ENCODE measurements around the gene ECI2.
A peak's percentile ranks its signal among the peaks of the same experiment; 100 is the strongest.

ECI2 gene

DNA sequence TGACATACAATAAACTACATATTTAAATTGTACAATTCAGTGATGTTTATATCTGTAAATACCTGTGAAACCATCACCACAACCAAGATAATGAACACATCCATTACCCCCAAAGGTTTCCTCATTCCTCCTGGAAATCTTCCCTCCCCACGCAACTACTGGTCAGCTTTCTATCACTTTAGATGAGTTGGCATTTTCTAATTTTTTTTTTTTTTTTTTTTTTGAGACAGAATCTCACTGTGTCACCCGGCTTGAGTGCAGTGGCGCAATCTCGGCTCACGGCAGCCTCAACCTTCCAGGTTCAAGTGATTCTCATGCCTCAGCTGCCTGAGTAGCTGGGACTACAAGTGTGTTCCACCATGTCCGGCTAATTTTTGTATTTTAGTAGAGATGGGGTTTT lies 31.7 kb upstream of the ECI2 start:
- no peaks in the 10 kb centered on the region for H3K36me3 ChIP-seq (ENCODE audit: insufficient read depth, low read length)
- H2AFZ ChIP-seq (ENCODE audit: low read length, unreplicated experiment), result no peak overlapping the region
- no peaks in the 10 kb centered on the region for H3K27me3 ChIP-seq (ENCODE audit: insufficient read depth, low read length)
- no peak overlapping the region for H3K4me3 ChIP-seq (ENCODE audit: low read depth, low read length)
- no peak overlapping the region for H3K27ac ChIP-seq (ENCODE audit: low read depth, low read length)
- no peaks in the 10 kb centered on the region for H3K4me1 ChIP-seq (ENCODE audit: control insufficient read depth, insufficient read depth, low read length, unreplicated experiment)
- H3K79me2 ChIP-seq (ENCODE audit: control insufficient read depth, insufficient read depth, low read length, unreplicated experiment), result no peaks in the 10 kb centered on the region

DNA sequence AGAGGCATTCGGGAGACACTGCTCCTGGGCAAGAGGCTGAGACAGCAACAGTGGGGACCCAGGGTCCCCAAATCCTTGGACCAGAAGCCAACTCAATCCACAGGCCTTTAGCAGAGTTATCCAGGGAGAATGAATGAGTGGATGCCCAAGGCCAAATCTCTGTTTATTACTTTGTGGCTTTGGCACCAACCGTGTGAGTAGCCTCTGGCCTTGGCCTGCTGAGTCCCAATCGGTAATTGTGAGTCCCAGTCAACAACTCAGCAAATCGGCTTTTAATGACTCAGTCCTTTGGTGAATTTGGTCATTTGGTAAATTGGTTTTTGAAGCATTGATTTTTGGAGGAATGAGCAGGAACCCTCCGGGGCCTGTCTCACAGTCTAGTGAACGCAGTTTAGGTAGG lies 29.1 kb upstream of the ECI2 start:
- Histone ChIP-seq H2AFZ (ENCODE audit: low read length, unreplicated experiment) (no peak overlapping the region), H3K27ac (ENCODE audit: low read depth, low read length) (no peak overlapping the region), H3K27me3 (ENCODE audit: insufficient read depth, low read length) (no peaks in the 10 kb centered on the region), H3K4me1 (ENCODE audit: control insufficient read depth, insufficient read depth, low read length, unreplicated experiment) (no peaks in the 10 kb centered on the region), H3K36me3 (ENCODE audit: insufficient read depth, low read length) (no peaks in the 10 kb centered on the region), H3K79me2 (ENCODE audit: control insufficient read depth, insufficient read depth, low read length, unreplicated experiment) (no peaks in the 10 kb centered on the region), H3K4me3 (ENCODE audit: low read depth, low read length) (no peak overlapping the region)

DNA sequence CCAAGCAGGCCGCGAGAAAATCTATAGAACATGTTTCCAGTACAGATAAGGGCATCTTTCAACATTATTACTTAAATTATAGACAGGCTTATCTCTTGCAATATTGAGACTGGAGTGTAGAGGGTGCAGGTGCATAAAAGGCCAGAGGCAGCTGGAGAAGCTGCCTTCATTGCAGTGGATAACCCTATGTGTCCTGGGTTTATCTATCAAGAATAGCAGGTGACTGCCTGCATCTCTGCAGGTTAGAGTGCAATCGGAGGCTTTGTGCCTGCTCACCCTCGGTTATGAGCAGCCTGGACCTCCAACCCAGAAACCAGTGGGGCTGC lies 28.7 kb upstream of the ECI2 start:
- Histone ChIP-seq H3K4me1 (ENCODE audit: control insufficient read depth, insufficient read depth, low read length, unreplicated experiment) (no peaks in the 10 kb centered on the region), H3K79me2 (ENCODE audit: control insufficient read depth, insufficient read depth, low read length, unreplicated experiment) (no peaks in the 10 kb centered on the region), H3K27ac (ENCODE audit: low read depth, low read length) (no peak overlapping the region), H3K27me3 (ENCODE audit: insufficient read depth, low read length) (no peaks in the 10 kb centered on the region), H2AFZ (ENCODE audit: low read length, unreplicated experiment) (no peak overlapping the region), H3K4me3 (ENCODE audit: low read depth, low read length) (no peak overlapping the region), H3K36me3 (ENCODE audit: insufficient read depth, low read length) (no peaks in the 10 kb centered on the region)

DNA sequence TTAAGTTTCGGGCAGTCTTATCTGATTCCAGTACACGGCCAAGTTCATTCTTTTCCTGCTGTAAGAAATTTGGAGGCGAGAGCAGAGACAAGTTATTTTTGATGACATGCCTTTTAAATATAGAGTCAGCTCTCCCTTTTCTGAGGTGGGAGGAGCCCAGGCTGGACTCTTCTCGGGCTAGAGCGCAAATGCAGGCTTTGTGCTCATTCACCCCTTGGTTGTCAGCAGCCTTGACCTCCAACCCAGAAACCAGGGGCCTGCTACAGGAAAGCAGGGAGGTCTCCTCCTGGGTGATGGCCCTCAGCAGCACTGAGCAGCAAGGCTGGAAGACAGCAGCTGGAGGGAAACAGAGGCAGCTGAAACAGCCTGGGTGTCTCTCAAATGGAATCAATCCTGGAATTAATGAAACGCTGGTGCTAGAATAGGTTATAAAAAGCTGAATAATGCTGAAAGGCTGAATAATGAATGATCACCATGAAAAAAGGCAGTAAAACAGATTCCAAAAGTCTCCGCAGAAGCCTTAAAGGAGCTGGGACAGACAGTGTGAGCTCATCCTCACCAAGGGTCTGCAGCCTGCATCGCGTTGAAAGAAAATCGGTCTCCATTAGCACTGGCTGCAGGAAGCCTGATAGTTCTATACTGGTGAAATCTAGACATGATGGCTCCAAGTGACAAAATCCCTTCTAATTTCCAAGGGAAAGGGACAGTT lies 28.2 kb upstream of the ECI2 start:
- Histone ChIP-seq H2AFZ (ENCODE audit: low read length, unreplicated experiment) (no peak overlapping the region), H3K27ac (ENCODE audit: low read depth, low read length) (no peak overlapping the region), H3K27me3 (ENCODE audit: insufficient read depth, low read length) (no peaks in the 10 kb centered on the region), H3K4me1 (ENCODE audit: control insufficient read depth, insufficient read depth, low read length, unreplicated experiment) (no peaks in the 10 kb centered on the region), H3K4me3 (ENCODE audit: low read depth, low read length) (no peak overlapping the region), H3K79me2 (ENCODE audit: control insufficient read depth, insufficient read depth, low read length, unreplicated experiment) (no peaks in the 10 kb centered on the region), H3K36me3 (ENCODE audit: insufficient read depth, low read length) (no peaks in the 10 kb centered on the region)

DNA sequence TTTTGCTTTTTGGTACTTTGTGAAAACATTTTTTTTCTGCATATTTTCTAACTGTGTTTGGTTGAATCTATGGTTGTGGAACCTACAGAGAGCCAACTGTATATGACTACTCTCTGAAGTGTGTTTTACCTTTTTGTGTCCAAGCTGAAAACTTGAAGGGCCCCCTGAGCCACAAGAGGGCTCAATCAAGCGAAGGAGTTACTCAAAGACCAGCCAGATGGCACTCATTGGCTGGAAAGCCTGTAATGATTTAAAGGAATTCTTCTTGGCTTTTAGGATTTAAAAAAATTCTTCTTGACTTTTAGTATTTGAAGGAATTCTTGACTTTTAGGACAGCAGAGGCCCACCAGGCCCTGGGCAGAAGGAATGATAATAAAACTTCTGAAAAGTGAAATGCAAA lies 27.0 kb upstream of the ECI2 start:
- Histone ChIP-seq H2AFZ (ENCODE audit: low read length, unreplicated experiment) (no peak overlapping the region), H3K27me3 (ENCODE audit: insufficient read depth, low read length) (no peaks in the 10 kb centered on the region), H3K27ac (ENCODE audit: low read depth, low read length) (no peak overlapping the region), H3K4me3 (ENCODE audit: low read depth, low read length) (no peak overlapping the region), H3K79me2 (ENCODE audit: control insufficient read depth, insufficient read depth, low read length, unreplicated experiment) (no peaks in the 10 kb centered on the region), H3K36me3 (ENCODE audit: insufficient read depth, low read length) (no peaks in the 10 kb centered on the region), H3K4me1 (ENCODE audit: control insufficient read depth, insufficient read depth, low read length, unreplicated experiment) (no peaks in the 10 kb centered on the region)

DNA sequence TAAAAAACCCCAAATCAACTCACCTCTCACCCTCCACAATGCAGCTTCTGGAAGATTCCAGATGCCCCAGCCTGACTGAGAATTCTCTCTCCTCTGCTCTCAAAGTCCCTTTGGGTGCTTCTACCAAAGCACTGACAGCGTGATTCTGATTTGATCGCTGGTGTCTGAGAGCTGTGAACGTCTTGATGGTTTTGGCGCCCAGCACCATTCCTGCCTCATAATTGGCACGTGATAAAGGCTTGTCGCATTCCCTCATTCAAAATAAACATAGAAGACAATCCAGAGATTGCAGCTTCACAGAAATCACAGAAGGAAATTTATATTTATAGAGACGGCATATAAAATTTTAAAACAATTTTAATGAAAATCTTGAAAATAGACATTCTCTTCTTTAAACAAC lies 24.1 kb upstream of the ECI2 start:
- H3K79me2 ChIP-seq (ENCODE audit: control insufficient read depth, insufficient read depth, low read length, unreplicated experiment), result no peaks in the 10 kb centered on the region
- H3K27ac ChIP-seq (ENCODE audit: low read depth, low read length), result no peak overlapping the region
- no peaks in the 10 kb centered on the region for H3K36me3 ChIP-seq (ENCODE audit: insufficient read depth, low read length)
- no peaks in the 10 kb centered on the region for H3K4me1 ChIP-seq (ENCODE audit: control insufficient read depth, insufficient read depth, low read length, unreplicated experiment)
- H2AFZ ChIP-seq (ENCODE audit: low read length, unreplicated experiment), result no peak overlapping the region
- no peaks in the 10 kb centered on the region for H3K27me3 ChIP-seq (ENCODE audit: insufficient read depth, low read length)
- H3K4me3 ChIP-seq (ENCODE audit: low read depth, low read length), result no peak overlapping the region

DNA sequence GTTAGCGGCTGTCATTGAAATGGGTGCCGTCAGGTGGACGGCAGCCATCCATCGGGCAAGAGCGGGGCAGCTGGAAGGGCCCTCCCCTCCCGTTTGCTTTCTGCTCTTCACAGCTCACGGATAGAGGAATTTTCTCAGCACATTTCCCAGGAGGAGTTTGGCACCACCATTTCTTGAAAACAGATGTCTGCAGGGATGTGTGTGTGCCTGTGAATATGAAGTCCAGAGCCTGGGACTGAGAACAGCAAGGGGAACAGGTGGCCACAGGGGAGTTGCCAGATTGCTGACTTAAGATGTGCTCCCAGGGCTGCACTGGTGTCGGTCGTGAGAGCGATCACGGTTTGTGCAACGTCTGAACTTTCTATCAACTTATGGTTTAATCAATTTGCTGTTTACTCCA lies 22.1 kb upstream of the ECI2 start:
- Histone ChIP-seq H3K79me2 (ENCODE audit: control insufficient read depth, insufficient read depth, low read length, unreplicated experiment) (no peaks in the 10 kb centered on the region), H3K36me3 (ENCODE audit: insufficient read depth, low read length) (no peaks in the 10 kb centered on the region), H2AFZ (ENCODE audit: low read length, unreplicated experiment) (no peak overlapping the region), H3K27me3 (ENCODE audit: insufficient read depth, low read length) (no peaks in the 10 kb centered on the region), H3K4me1 (ENCODE audit: control insufficient read depth, insufficient read depth, low read length, unreplicated experiment) (no peaks in the 10 kb centered on the region), H3K27ac (ENCODE audit: low read depth, low read length) (no peak overlapping the region), H3K4me3 (ENCODE audit: low read depth, low read length) (no peak overlapping the region)

DNA sequence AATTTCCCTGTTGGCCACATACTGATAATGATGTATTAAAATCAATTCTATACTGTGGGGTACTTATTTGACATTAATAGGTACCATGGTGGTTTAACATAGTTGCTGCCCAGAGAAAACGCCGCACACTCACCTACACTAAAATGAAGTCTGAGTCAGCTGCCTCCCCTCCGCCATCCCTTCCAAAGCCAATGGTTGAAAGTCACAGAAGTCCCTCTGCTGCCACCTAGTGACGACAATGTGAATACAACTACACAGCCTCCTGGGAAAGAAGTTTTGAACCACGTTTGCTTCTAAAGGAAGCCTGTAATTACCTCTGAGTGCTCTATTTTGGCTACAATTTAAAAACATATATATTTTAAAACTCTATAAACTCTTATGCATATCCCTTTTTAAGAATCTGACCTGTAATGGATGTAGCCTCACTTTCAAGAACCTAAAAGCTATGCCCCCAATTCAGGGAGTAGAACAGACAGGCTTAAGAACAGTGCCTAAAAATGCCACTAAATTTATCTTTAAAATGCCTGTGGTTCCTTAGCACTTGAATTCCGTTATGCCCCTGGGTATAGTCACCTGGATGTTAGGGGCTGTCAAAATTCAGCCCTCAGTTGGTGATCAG lies 20.6 kb upstream of the ECI2 start:
- Histone ChIP-seq H3K79me2 (ENCODE audit: control insufficient read depth, insufficient read depth, low read length, unreplicated experiment) (no peaks in the 10 kb centered on the region), H3K36me3 (ENCODE audit: insufficient read depth, low read length) (no peaks in the 10 kb centered on the region), H3K4me1 (ENCODE audit: control insufficient read depth, insufficient read depth, low read length, unreplicated experiment) (no peaks in the 10 kb centered on the region), H2AFZ (ENCODE audit: low read length, unreplicated experiment) (peak overlapping the region; percentile 35), H3K4me3 (ENCODE audit: low read depth, low read length) (no peak overlapping the region), H3K27me3 (ENCODE audit: insufficient read depth, low read length) (no peaks in the 10 kb centered on the region), H3K27ac (ENCODE audit: low read depth, low read length) (no peak overlapping the region)

DNA sequence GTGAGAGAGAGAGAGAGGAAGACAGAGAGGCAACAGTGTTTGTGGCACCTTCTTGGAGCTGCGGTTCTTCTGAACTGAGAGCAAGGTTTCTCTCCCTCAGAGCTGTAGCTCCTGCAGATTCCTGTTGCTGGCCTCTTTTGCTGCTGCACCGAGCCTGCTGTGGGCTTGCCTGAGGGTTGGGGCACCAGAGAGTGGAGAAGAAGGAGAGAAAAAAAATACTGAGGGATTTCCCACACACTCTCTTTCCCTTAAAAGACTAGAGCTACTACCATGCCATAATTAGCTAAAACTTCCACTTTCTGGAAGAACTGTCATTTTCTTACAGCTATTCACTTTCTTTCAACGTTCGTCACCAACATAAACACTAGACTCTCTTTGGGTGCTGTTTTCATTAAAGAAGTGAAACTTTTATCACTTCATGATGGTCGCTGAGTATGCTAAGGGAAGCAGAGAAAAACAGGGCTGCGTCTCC lies 18.2 kb upstream of the ECI2 start:
- no peaks in the 10 kb centered on the region for H3K79me2 ChIP-seq (ENCODE audit: control insufficient read depth, insufficient read depth, low read length, unreplicated experiment)
- H2AFZ ChIP-seq (ENCODE audit: low read length, unreplicated experiment), result no peak overlapping the region
- H3K27ac ChIP-seq (ENCODE audit: low read depth, low read length), result no peak overlapping the region
- no peaks in the 10 kb centered on the region for H3K27me3 ChIP-seq (ENCODE audit: insufficient read depth, low read length)
- no peaks in the 10 kb centered on the region for H3K36me3 ChIP-seq (ENCODE audit: insufficient read depth, low read length)
- no peak overlapping the region for H3K4me3 ChIP-seq (ENCODE audit: low read depth, low read length)
- no peaks in the 10 kb centered on the region for H3K4me1 ChIP-seq (ENCODE audit: control insufficient read depth, insufficient read depth, low read length, unreplicated experiment)

DNA sequence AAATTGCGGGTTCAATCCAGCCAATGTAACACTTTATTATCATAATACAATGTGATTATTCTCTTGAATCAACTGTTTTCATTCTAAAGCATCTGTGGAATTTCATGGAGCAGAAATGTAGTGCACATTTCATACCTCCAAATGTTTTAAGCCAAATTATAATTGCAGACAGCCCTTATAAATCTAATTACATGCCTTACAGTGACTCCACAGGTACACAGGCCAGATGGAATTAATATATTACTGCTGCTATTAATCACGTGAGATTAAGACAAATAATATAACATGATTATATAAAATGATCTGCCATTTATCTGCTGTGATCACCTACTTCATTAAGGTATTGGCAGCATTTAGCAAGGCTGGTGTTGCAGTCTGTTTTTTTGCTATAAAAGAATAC lies 9.7 kb upstream of the ECI2 start:
- Histone ChIP-seq H3K36me3 (ENCODE audit: insufficient read depth, low read length) (no peaks in the 10 kb centered on the region; the same call in 1 of the 2 replicates), H2AFZ (ENCODE audit: low read length, unreplicated experiment) (no peak overlapping the region), H3K27ac (ENCODE audit: low read depth, low read length) (no peak overlapping the region), H3K79me2 (ENCODE audit: control insufficient read depth, insufficient read depth, low read length, unreplicated experiment) (no peaks in the 10 kb centered on the region), H3K4me3 (ENCODE audit: low read depth, low read length) (no peak overlapping the region), H3K4me1 (ENCODE audit: control insufficient read depth, insufficient read depth, low read length, unreplicated experiment) (no peaks in the 10 kb centered on the region), H3K27me3 (ENCODE audit: insufficient read depth, low read length) (no peaks in the 10 kb centered on the region)

DNA sequence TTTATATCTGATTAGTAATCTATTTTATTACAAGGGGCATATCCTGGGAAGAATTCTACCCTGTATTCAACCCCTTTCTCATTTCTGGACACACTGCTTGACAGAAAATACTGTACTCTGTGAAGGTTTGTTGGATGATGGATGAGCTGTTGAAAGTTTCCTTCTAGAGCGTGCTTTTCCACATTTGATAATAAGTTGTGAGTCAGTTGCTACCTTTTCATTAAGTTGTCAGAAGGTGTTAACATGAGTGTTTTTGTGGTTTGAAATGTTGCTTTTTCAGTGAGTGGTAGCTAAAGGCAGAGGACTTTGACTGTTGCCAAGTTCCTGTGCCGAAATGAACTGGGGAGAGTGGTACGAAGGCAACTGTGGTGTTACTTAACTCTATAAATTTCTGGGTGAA lies 3.9 kb upstream of the ECI2 start:
- Histone ChIP-seq H3K36me3 (ENCODE audit: insufficient read depth, low read length) (no peaks in the 10 kb centered on the region), H2AFZ (ENCODE audit: low read length, unreplicated experiment) (no peak overlapping the region), H3K4me1 (ENCODE audit: control insufficient read depth, insufficient read depth, low read length, unreplicated experiment) (peaks cover 4% of the 10 kb centered on the region), H3K27ac (ENCODE audit: low read depth, low read length) (no peak overlapping the region), H3K27me3 (ENCODE audit: insufficient read depth, low read length) (no peaks in the 10 kb centered on the region), H3K79me2 (ENCODE audit: control insufficient read depth, insufficient read depth, low read length, unreplicated experiment) (peaks cover 8% of the 10 kb centered on the region), H3K4me3 (ENCODE audit: low read depth, low read length) (no peak overlapping the region)
